Endodermal cell (in vitro differentiated cells): Measurements from ENCODE around the gene MPP2. TPM values are rescaled to one million over a fixed set of nuclear protein-coding genes. Genes with fewer than 3 reads are reported as not detected.
A peak's percentile ranks its signal among the peaks of the same experiment; 100 is the strongest.

ENCODE experiments used
- DNase-seq: peaks from one replicate; pipeline ENCODE4 v3.0.0-alpha.2; 2017
- H3K27ac ChIP-seq: 2 replicates; pipeline ENCODE4 v1.5.1; 2013; ENCODE audit warnings: mild to moderate bottlenecking, low read depth, low read length, moderate library complexity
- H3K27me3 ChIP-seq: 2 replicates; pipeline ENCODE4 v1.6.1; 2013; ENCODE audit warnings: mild to moderate bottlenecking, low read length, moderate library complexity; ENCODE audit not compliant: insufficient read depth, control insufficient read depth, poor library complexity, severe bottlenecking
- H3K36me3 ChIP-seq: 2 replicates; pipeline ENCODE4 v1.7.0; 2013; ENCODE audit warnings: mild to moderate bottlenecking, low read length, moderate library complexity; ENCODE audit not compliant: control insufficient read depth, insufficient read depth
- H3K4me1 ChIP-seq: one replicate; pipeline ENCODE4 v1.7.0; 2013; ENCODE audit warnings: low read length; ENCODE audit not compliant: control insufficient read depth, insufficient read depth
- H3K4me3 ChIP-seq: 2 replicates; pipeline ENCODE4 v1.5.1; 2013; ENCODE audit warnings: mild to moderate bottlenecking, low read length, moderate library complexity
- H3K9ac ChIP-seq: 2 replicates; pipeline ENCODE4 v1.6.1; 2013; ENCODE audit warnings: mild to moderate bottlenecking, low read length, moderate library complexity; ENCODE audit not compliant: poor library complexity, severe bottlenecking; ENCODE audit errors: extremely low read depth
- H3K9me3 ChIP-seq: 2 replicates; pipeline ENCODE4 v1.6.1; 2013; ENCODE audit warnings: mild to moderate bottlenecking, low read length, moderate library complexity; ENCODE audit not compliant: control insufficient read depth
- H3K27ac Mint-ChIP-seq: 2 replicates; pipeline ENCODE4 v1.8.0; 2020; ENCODE audit warnings: mixed read lengths
- H3K27me3 Mint-ChIP-seq: 2 replicates; pipeline ENCODE4 v1.8.0; 2021; ENCODE audit warnings: mild to moderate bottlenecking, mixed read lengths; ENCODE audit not compliant: insufficient read depth
- H3K36me3 Mint-ChIP-seq: 2 replicates; pipeline ENCODE4 v1.8.0; 2020; ENCODE audit warnings: low read depth, mixed read lengths
- H3K4me1 Mint-ChIP-seq: 2 replicates; pipeline ENCODE4 v1.8.0; 2020; ENCODE audit warnings: mixed read lengths
- H3K4me3 Mint-ChIP-seq: 2 replicates; pipeline ENCODE4 v1.8.0; 2020; ENCODE audit warnings: mild to moderate bottlenecking, moderate library complexity, mixed read lengths
- H3K9me3 Mint-ChIP-seq: 2 replicates; pipeline ENCODE4 v1.8.0; 2020; ENCODE audit warnings: mild to moderate bottlenecking, mixed read lengths
- CTCF ChIP-seq: fragments of 200-600 bp; sonication (generic); conservative IDR thresholded peaks from 2 replicates; pipeline ENCODE4 v1.5.0; 2021; ENCODE audit warnings: antibody characterized with exemption, mild to moderate bottlenecking
- WGBS, 2 experiments: methylation state at CpG; one replicate each; pipeline versions ENCODE4 v1.1.5 to v1.1.7; 2013; ENCODE audit warnings: missing lambda C conversion rate in 2 of 2, mixed read lengths in 1 of 2; ENCODE audit not compliant: insufficient coverage in 1 of 2, insufficient read length in 1 of 2; 5-methylcytosine and 5-hydroxymethylcytosine counted together
- total RNA-seq, 2 donors: library from RNA; stranded (reverse); fragmentation: NEBNext Ultra II Directional in 1 of 2; extraction: Animal tissue kit (Norgen Biotek cat#: 25700) in 1 of 2; gene quantifications; 2 replicates in 1 of 2; 3 replicates in 1 of 2; pipeline ENCODE4 v1.2.1, GENCODE V29; 2021

The MPP2 gene
- total RNA-seq, 2 donors from 2014 or later, result 16.2 to 18.3 TPM

GRCh38 chr17:43874293-43874692 lies 33.0 kb downstream of the MPP2 start:
- WGBS, 2 experiments, result 93 to 95% methylated on average over 3 of the region's 3 CpGs
- no peak overlapping the region for H3K4me3 Mint-ChIP-seq

GRCh38 chr17:43873815-43874214 lies 33.5 kb downstream of the MPP2 start:
- Histone ChIP-seq H3K27ac (no peak overlapping the region), H3K36me3 (no peaks in the 10 kb centered on the region), H3K4me3 (no peak overlapping the region), H3K4me1 (no peaks in the 10 kb centered on the region), H3K9ac (no peak overlapping the region), H3K27me3 (peaks cover 6% of the 10 kb centered on the region), H3K9me3 (no peaks in the 10 kb centered on the region)
- peaks cover 2% of the 10 kb centered on the region for H3K4me1 Mint-ChIP-seq
- H3K27me3 Mint-ChIP-seq, result peaks cover 9% of the 10 kb centered on the region
- WGBS, 2 experiments, result 90 to 100% methylated on average over 4 to 5 of the region's 6 CpGs
- H3K27ac Mint-ChIP-seq, result no peak overlapping the region
- H3K4me3 Mint-ChIP-seq, result no peak overlapping the region
- DNase-seq, result peak; percentile 10
- H3K9me3 Mint-ChIP-seq, result no peaks in the 10 kb centered on the region
- no peaks in the 10 kb centered on the region for H3K36me3 Mint-ChIP-seq
- no peak for TF ChIP-seq CTCF

More at GRCh38 chr17:43874293-43874692, 33.0 kb downstream of the MPP2 start:
- no peak for TF ChIP-seq CTCF
- Mint-ChIP-seq H3K27ac (no peak overlapping the region), H3K9me3 (no peaks in the 10 kb centered on the region), H3K27me3 (peaks cover 5% of the 10 kb centered on the region), H3K4me1 (peaks cover 7% of the 10 kb centered on the region), H3K36me3 (no peaks in the 10 kb centered on the region)
- Histone ChIP-seq H3K4me1 (no peaks in the 10 kb centered on the region), H3K9me3 (no peaks in the 10 kb centered on the region), H3K4me3 (no peak overlapping the region), H3K9ac (no peak overlapping the region), H3K27ac (no peak overlapping the region), H3K27me3 (peaks cover 6% of the 10 kb centered on the region), H3K36me3 (no peaks in the 10 kb centered on the region)
- peak; percentile 24 for DNase-seq

GRCh38 chr17:43873091-43873490 lies 34.2 kb downstream of the MPP2 start:
- Mint-ChIP-seq H3K4me1 (no peaks in the 10 kb centered on the region), H3K27ac (no peak overlapping the region), H3K27me3 (peaks cover 14% of the 10 kb centered on the region), H3K9me3 (no peaks in the 10 kb centered on the region), H3K4me3 (no peak overlapping the region), H3K36me3 (no peaks in the 10 kb centered on the region)
- peak; percentile 47 for DNase-seq
- Histone ChIP-seq H3K27ac (no peak overlapping the region), H3K9me3 (no peaks in the 10 kb centered on the region), H3K9ac (no peak overlapping the region), H3K27me3 (peaks cover 6% of the 10 kb centered on the region), H3K36me3 (no peaks in the 10 kb centered on the region), H3K4me3 (no peak overlapping the region), H3K4me1 (no peaks in the 10 kb centered on the region)
- WGBS, 2 experiments, result 76 to 81% methylated on average over 3 to 4 of the region's 5 CpGs
- peak; percentile 47 for TF ChIP-seq CTCF
